Adipocyte (in vitro differentiated cells): Measurements from ENCODE around the gene ADCY6.
A peak's percentile ranks its signal among the peaks of the same experiment; 100 is the strongest.

Source experiments
- DNase-seq: peaks from one replicate; pipeline ENCODE4 v3.0.0-alpha.2; 2015; ENCODE audit warnings: low read depth
- H3K27me3 ChIP-seq: replicated peaks from 2 replicates; pipeline ENCODE4 v1.7.0; 2013; ENCODE audit warnings: mild to moderate bottlenecking, low read length, moderate library complexity; ENCODE audit not compliant: control insufficient read depth, insufficient read depth
- H3K36me3 ChIP-seq: 2 replicates; pipeline ENCODE4 v1.7.0; 2013; ENCODE audit warnings: low read length, mild to moderate bottlenecking, moderate library complexity; ENCODE audit not compliant: control insufficient read depth, insufficient read depth, severe bottlenecking
- H3K4me1 ChIP-seq: 2 replicates; pipeline ENCODE4 v1.7.0; 2013; ENCODE audit warnings: mild to moderate bottlenecking, low read length, moderate library complexity; ENCODE audit not compliant: control insufficient read depth, insufficient read depth
- H3K4me3 ChIP-seq: 2 replicates; pipeline ENCODE4 v1.7.0; 2013; ENCODE audit warnings: mild to moderate bottlenecking, low read length, moderate library complexity
- H3K9ac ChIP-seq: 2 replicates; pipeline ENCODE4 v1.7.0; 2013; ENCODE audit warnings: mild to moderate bottlenecking, low read length, moderate library complexity
- H3K9me3 ChIP-seq: 2 replicates; pipeline ENCODE4 v1.7.0; 2013; ENCODE audit warnings: mild to moderate bottlenecking, low read length, moderate library complexity; ENCODE audit not compliant: control insufficient read depth

The ADCY6 gene

GRCh38 chr12:48788854-48789775, at the start of gene ADCY6:
ADCY6 (minus strand) TSS chr12:48789089; CDS start chr12:48783434, 5,655 bp downstream.
- H3K9me3 ChIP-seq: no peaks in the 10 kb centered on the region
- H3K36me3 ChIP-seq: no peaks in the 10 kb centered on the region
- H3K27me3 ChIP-seq: no peaks in the 10 kb centered on the region
- H3K4me3 ChIP-seq: peak within 1 kb of the TSS; percentile 96
- peak within 1 kb of the TSS; percentile 94 for H3K9ac ChIP-seq
- peaks cover 17% of the 10 kb centered on the region for H3K4me1 ChIP-seq
- peak; percentile 91 for DNase-seq

GRCh38 chr12:48838048-48838447, 49.2 kb upstream of the ADCY6 start:
- H3K4me3 ChIP-seq: no peak overlapping the region
- no peaks in the 10 kb centered on the region for H3K9me3 ChIP-seq
- DNase-seq: no peak
- H3K4me1 ChIP-seq: no peaks in the 10 kb centered on the region
- H3K9ac ChIP-seq: no peak overlapping the region
- peaks cover 76% of the 10 kb centered on the region for H3K36me3 ChIP-seq
- H3K27me3 ChIP-seq: no peaks in the 10 kb centered on the region

- peaks cover 90% of the 10 kb centered on the region for H3K36me3 ChIP-seq
- no peaks in the 10 kb centered on the region for H3K9me3 ChIP-seq
- no peaks in the 10 kb centered on the region for H3K27me3 ChIP-seq
- H3K9ac ChIP-seq: no peak overlapping the region
- H3K4me1 ChIP-seq: no peaks in the 10 kb centered on the region
- no peak for DNase-seq
- H3K4me3 ChIP-seq: no peak overlapping the region
These were observed 43.6 kb upstream of the ADCY6 start for GRCh38 chr12:48832321-48833060.

- Histone ChIP-seq H3K4me1 (no peaks in the 10 kb centered on the region), H3K9ac (no peak overlapping the region), H3K4me3 (no peak overlapping the region), H3K27me3 (no peaks in the 10 kb centered on the region), H3K36me3 (peaks cover 90% of the 10 kb centered on the region), H3K9me3 (no peaks in the 10 kb centered on the region)
- DNase-seq: no peak
These were observed 42.4 kb upstream of the ADCY6 start for GRCh38 chr12:48831257-48831656.

GRCh38 chr12:48828841-48829575, 40.1 kb upstream of the ADCY6 start:
- no peak for DNase-seq
- H3K27me3 ChIP-seq: no peaks in the 10 kb centered on the region

GRCh38 chr12:48828293-48828692, 39.4 kb upstream of the ADCY6 start:
- Histone ChIP-seq H3K4me3 (no peak overlapping the region), H3K27me3 (no peaks in the 10 kb centered on the region), H3K4me1 (no peaks in the 10 kb centered on the region), H3K9ac (no peak overlapping the region), H3K36me3 (peaks cover 85% of the 10 kb centered on the region), H3K9me3 (no peaks in the 10 kb centered on the region)
- no peak for DNase-seq

More at GRCh38 chr12:48828841-48829575, 40.1 kb upstream of the ADCY6 start:
- Histone ChIP-seq H3K4me3 (no peak overlapping the region), H3K9me3 (no peaks in the 10 kb centered on the region), H3K4me1 (no peaks in the 10 kb centered on the region), H3K9ac (no peak overlapping the region), H3K36me3 (peaks cover 85% of the 10 kb centered on the region)

- Histone ChIP-seq H3K4me3 (no peak overlapping the region), H3K9me3 (no peaks in the 10 kb centered on the region), H3K9ac (no peak overlapping the region), H3K36me3 (peaks cover 79% of the 10 kb centered on the region), H3K27me3 (no peaks in the 10 kb centered on the region), H3K4me1 (no peaks in the 10 kb centered on the region)
- DNase-seq: no peak
These were observed 38.7 kb upstream of the ADCY6 start for GRCh38 chr12:48827513-48828096.

- no peak overlapping the region for H3K4me3 ChIP-seq
- H3K4me1 ChIP-seq: no peaks in the 10 kb centered on the region
- no peaks in the 10 kb centered on the region for H3K27me3 ChIP-seq
- H3K36me3 ChIP-seq: peaks cover 73% of the 10 kb centered on the region
- no peak for DNase-seq
- no peak overlapping the region for H3K9ac ChIP-seq
- no peaks in the 10 kb centered on the region for H3K9me3 ChIP-seq
These were observed 38.1 kb upstream of the ADCY6 start for GRCh38 chr12:48827026-48827425.

- DNase-seq: no peak
- Histone ChIP-seq H3K4me3 (no peak overlapping the region), H3K4me1 (no peaks in the 10 kb centered on the region), H3K27me3 (no peaks in the 10 kb centered on the region), H3K36me3 (peaks cover 66% of the 10 kb centered on the region), H3K9ac (no peak overlapping the region), H3K9me3 (no peaks in the 10 kb centered on the region)
These were observed 37.4 kb upstream of the ADCY6 start for GRCh38 chr12:48826209-48826855.

GRCh38 chr12:48824905-48825304, 36.0 kb upstream of the ADCY6 start:
- H3K9ac ChIP-seq: no peak overlapping the region
- no peaks in the 10 kb centered on the region for H3K4me1 ChIP-seq
- peaks cover 52% of the 10 kb centered on the region for H3K36me3 ChIP-seq
- H3K4me3 ChIP-seq: no peak overlapping the region
- DNase-seq: no peak
- H3K27me3 ChIP-seq: no peaks in the 10 kb centered on the region
- no peaks in the 10 kb centered on the region for H3K9me3 ChIP-seq
